ENCODE measurements around the gene SERPINA9. TPM values are rescaled to one million over a fixed set of nuclear protein-coding genes. Genes with fewer than 3 reads are reported as not detected.

The SERPINA9 gene
- total RNA-seq, 1 donor from 2014 or later: not detected

- no peak for TF ChIP-seq CTCF (IDR thresholded peaks at IDR 0.05)
- DNase-seq (ENCODE audit: low spot score in 2 of 2): peak in 1 of 2 donors; percentile 33
- no peaks in the 10 kb centered on the region for H3K9me3 ChIP-seq
- no peaks in the 10 kb centered on the region for H3K27me3 ChIP-seq
- H3K36me3 ChIP-seq: no peaks in the 10 kb centered on the region
- no peaks in the 10 kb centered on the region for H3K4me1 ChIP-seq
- H3K4me3 ChIP-seq: no peak overlapping the region
- no peak overlapping the region for H3K27ac ChIP-seq
- intact Hi-C loops (cut with DNase I): no loop called here
Observed at GRCh38 chr14:94472842-94473241, 3.2 kb downstream of the SERPINA9 start.

- Histone ChIP-seq H3K4me1 (no peaks in the 10 kb centered on the region), H3K27ac (no peak overlapping the region), H3K27me3 (no peaks in the 10 kb centered on the region), H3K36me3 (no peaks in the 10 kb centered on the region), H3K4me3 (no peak overlapping the region), H3K9me3 (no peaks in the 10 kb centered on the region)
- no peak for TF ChIP-seq CTCF (IDR thresholded peaks at IDR 0.05)
- intact Hi-C loops (cut with DNase I): no loop called here
- DNase-seq (ENCODE audit: low spot score in 2 of 2): no peak
Observed at GRCh38 chr14:94471045-94471444, 5.0 kb downstream of the SERPINA9 start.

- intact Hi-C loops (cut with DNase I): no loop called here
- H3K4me1 ChIP-seq: no peaks in the 10 kb centered on the region
- DNase-seq (ENCODE audit: low spot score in 2 of 2): peak in 1 of 2 donors; percentile 18
- TF ChIP-seq CTCF (IDR thresholded peaks at IDR 0.05): no peak
- H3K27ac ChIP-seq: no peak overlapping the region
- no peaks in the 10 kb centered on the region for H3K9me3 ChIP-seq
- H3K27me3 ChIP-seq: no peaks in the 10 kb centered on the region
- H3K36me3 ChIP-seq: no peaks in the 10 kb centered on the region
- H3K4me3 ChIP-seq: no peak overlapping the region
Observed at GRCh38 chr14:94470311-94470710, 5.7 kb downstream of the SERPINA9 start.

GRCh38 chr14:94469261-94469660 lies 6.7 kb downstream of the SERPINA9 start:
- peak in 1 of 2 donors; percentile 9 for DNase-seq (ENCODE audit: low spot score in 2 of 2)
- no peaks in the 10 kb centered on the region for H3K4me1 ChIP-seq
- no peaks in the 10 kb centered on the region for H3K36me3 ChIP-seq
- no peak overlapping the region for H3K27ac ChIP-seq
- H3K4me3 ChIP-seq: no peak overlapping the region
- no peak for TF ChIP-seq CTCF (IDR thresholded peaks at IDR 0.05)
- intact Hi-C loops (cut with DNase I): no loop called here
- no peaks in the 10 kb centered on the region for H3K27me3 ChIP-seq
- H3K9me3 ChIP-seq: no peaks in the 10 kb centered on the region

GRCh38 chr14:94467728-94468520 lies 8.1 kb downstream of the SERPINA9 start:
- no peak for TF ChIP-seq CTCF (IDR thresholded peaks at IDR 0.05)
- Histone ChIP-seq H3K27ac (no peak overlapping the region), H3K27me3 (no peaks in the 10 kb centered on the region), H3K36me3 (no peaks in the 10 kb centered on the region), H3K4me1 (no peaks in the 10 kb centered on the region), H3K4me3 (no peak overlapping the region), H3K9me3 (no peaks in the 10 kb centered on the region)
- DNase-seq (ENCODE audit: low spot score in 2 of 2): no peak
- intact Hi-C loops (cut with DNase I): no loop called here
